Heart right ventricle (tissue), 16 donors: ENCODE measurements around the gene ADAM8. TPM values are rescaled to one million over a fixed set of nuclear protein-coding genes. Genes with fewer than 3 reads are reported as not detected.
A peak's percentile ranks its signal among the peaks of the same experiment; 100 is the strongest.

Experiments used
- ATAC-seq, 8 donors: fragments of 200-7000 bp; cut with Tn5 transposase; one replicate each; pipeline ENCODE4 v1.9.1; 2020; ENCODE audit warnings: mild to moderate bottlenecking in 8 of 8, moderate library complexity in 8 of 8, moderate number of reproducible peaks in 1 of 8
- DNase-seq, 2 donors: peaks; one replicate each; pipeline ENCODE4 v3.0.0-alpha.2; 2020
- H3K27ac ChIP-seq, 10 donors: fragments of 200-600 bp; sonication (generic) in 2 of 10; one replicate each; pipeline versions ENCODE4 v1.5.0 to v1.8.0; 2020 to 2022; ENCODE audit warnings: mild to moderate bottlenecking in 3 of 10
- H3K27me3 ChIP-seq, 7 donors: fragments of 200-600 bp; one replicate each; pipeline ENCODE4 v1.8.0; 2021 to 2022; ENCODE audit warnings: mild to moderate bottlenecking in 2 of 7
- H3K36me3 ChIP-seq, 9 donors: fragments of 200-600 bp; sonication (generic) in 1 of 9; one replicate each; pipeline versions ENCODE4 v1.5.0 to v1.8.0; 2020 to 2022; ENCODE audit warnings: mild to moderate bottlenecking in 2 of 9
- H3K4me1 ChIP-seq, 9 donors: fragments of 200-600 bp; sonication (generic) in 1 of 9; one replicate each; pipeline versions ENCODE4 v1.5.0 to v1.8.0; 2020 to 2022; ENCODE audit warnings: mild to moderate bottlenecking in 4 of 9
- H3K4me3 ChIP-seq, 10 donors: fragments of 200-600 bp; sonication (generic) in 2 of 10; one replicate each; pipeline versions ENCODE4 v1.5.0 to v1.8.0; 2020 to 2022; ENCODE audit warnings: mild to moderate bottlenecking in 7 of 10, moderate library complexity in 2 of 10
- H3K9me3 ChIP-seq, 11 donors: fragments of 200-600 bp in 10 of 11; sonication (generic) in 2 of 11; one replicate each; pipeline versions ENCODE4 v1.5.0 to v1.8.0; 2013 to 2022; ENCODE audit warnings: mild to moderate bottlenecking in 2 of 11, control low read depth in 1 of 11, moderate library complexity in 1 of 11
- WGBS, 2 donors: extraction: QIAGEN DNeasy Blood & Tissue Kit; methylation state at CpG; one replicate each; pipeline ENCODE4 v1.1.7; 2013; ENCODE audit warnings: inconsistent platforms in 1 of 2; 5-methylcytosine and 5-hydroxymethylcytosine counted together
- intact Hi-C, 10 donors: fragments of 100-400 bp; cut with DNase I; formaldehyde crosslinking; loops; one replicate each; pipeline versions ENCODE4 v1.11.1 to v1.14.2; 2022
- polyA plus RNA-seq, 2 donors: library from polyadenylated mRNA; stranded (reverse); fragments of 200-250 nt; gene quantifications; one replicate each; pipeline ENCODE4 v1.2.3, GENCODE V29; 2013
- total RNA-seq, 10 donors: library from RNA; stranded (reverse); fragmentation: NEBNext Ultra II Directional in 3 of 10; extraction: Animal tissue kit (Norgen Biotek cat#: 25700) in 3 of 10; gene quantifications; one replicate each; pipeline versions ENCODE4 v1.2.1 to v1.2.4, GENCODE V29; 2021 to 2023
- TF ChIP-seq, protein P1 (sequence below), 9 donors: fragments of 200-600 bp; sonication (generic) in 2 of 9; IDR thresholded peaks; one replicate each; pipeline versions ENCODE4 v1.5.0 to v1.8.0; 2021 to 2022; ENCODE audit warnings: antibody characterized with exemption in 9 of 9, mild to moderate bottlenecking in 5 of 9, moderate library complexity in 1 of 9
- donor health status: Arrhythmogenic right ventricular cardiomyopathy.
- donor health status: ischemic (EF 13 %, LVEDD 7.1; RV severe dilation, severe dysfunction).
- donor health status: healthy with polysubstance abuse.
- donor health status: DM: no; HTN: yes; CAD: no.
- donor health status: DM: no; HTN: no; CAD: no.
- donor health status: ischemic (EF 25% LVEDD 6.9; RV normal size, moderate dysfunction).
- donor health status: ischemic (EF 25% LVEDD 5.7; RV mildly dilated, moderate dysfunction).
- donor health status: healthy.
- donor health status: DM: yes; HTN: yes; CAD: no.
- donor health status: Ischemic cardiomyopathy.
- donor health status: ischemic (EF 35%, LVEDD 5.7; RV mildly dilated, moderate dysfunction).
- donor health status: nonischemic (EF 11% LVEDD 7.7; RV severe dilation, severe dysfunction).
- donor health status: DM: yes; HTN: yes; CAD: no.
- donor health status: PGD.
- donor health status: ischemic (EF 29% LVEDD 5.4; RV normal size, mild dysfunction).
- donor health status: nonischemic (EF 23%, LVEDD 6.1; RV moderate dilation, normal function).

The ADAM8 gene
- total and polyA plus RNA-seq, 12 donors, result 0.88 to 6.5 (median 1.6) TPM

- ATAC-seq (no peak), DNase-seq (no peak)
- Histone ChIP-seq H3K9me3 (no peaks in the 10 kb centered on the region), H3K27ac (no peak overlapping the region), H3K4me1 (peaks cover 0 to 26% (median 11%) of the 10 kb centered on the region in 9 donors), H3K4me3 (no peak overlapping the region), H3K27me3 (peaks cover 34 to 97% (median 92%) of the 10 kb centered on the region in 7 donors), H3K36me3 (no peaks in the 10 kb centered on the region)
- WGBS, 2 donors, result 32 to 45% methylated on average over 11 of the region's 11 CpGs
- TF ChIP-seq, protein P1, sequence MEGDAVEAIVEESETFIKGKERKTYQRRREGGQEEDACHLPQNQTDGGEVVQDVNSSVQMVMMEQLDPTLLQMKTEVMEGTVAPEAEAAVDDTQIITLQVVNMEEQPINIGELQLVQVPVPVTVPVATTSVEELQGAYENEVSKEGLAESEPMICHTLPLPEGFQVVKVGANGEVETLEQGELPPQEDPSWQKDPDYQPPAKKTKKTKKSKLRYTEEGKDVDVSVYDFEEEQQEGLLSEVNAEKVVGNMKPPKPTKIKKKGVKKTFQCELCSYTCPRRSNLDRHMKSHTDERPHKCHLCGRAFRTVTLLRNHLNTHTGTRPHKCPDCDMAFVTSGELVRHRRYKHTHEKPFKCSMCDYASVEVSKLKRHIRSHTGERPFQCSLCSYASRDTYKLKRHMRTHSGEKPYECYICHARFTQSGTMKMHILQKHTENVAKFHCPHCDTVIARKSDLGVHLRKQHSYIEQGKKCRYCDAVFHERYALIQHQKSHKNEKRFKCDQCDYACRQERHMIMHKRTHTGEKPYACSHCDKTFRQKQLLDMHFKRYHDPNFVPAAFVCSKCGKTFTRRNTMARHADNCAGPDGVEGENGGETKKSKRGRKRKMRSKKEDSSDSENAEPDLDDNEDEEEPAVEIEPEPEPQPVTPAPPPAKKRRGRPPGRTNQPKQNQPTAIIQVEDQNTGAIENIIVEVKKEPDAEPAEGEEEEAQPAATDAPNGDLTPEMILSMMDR (IDR thresholded peaks at IDR 0.05), result no peak
- intact Hi-C loops, result no loop called here
Observed at GRCh38 chr10:133231946-133232574, 44.6 kb downstream of the ADAM8 start.

DNA sequence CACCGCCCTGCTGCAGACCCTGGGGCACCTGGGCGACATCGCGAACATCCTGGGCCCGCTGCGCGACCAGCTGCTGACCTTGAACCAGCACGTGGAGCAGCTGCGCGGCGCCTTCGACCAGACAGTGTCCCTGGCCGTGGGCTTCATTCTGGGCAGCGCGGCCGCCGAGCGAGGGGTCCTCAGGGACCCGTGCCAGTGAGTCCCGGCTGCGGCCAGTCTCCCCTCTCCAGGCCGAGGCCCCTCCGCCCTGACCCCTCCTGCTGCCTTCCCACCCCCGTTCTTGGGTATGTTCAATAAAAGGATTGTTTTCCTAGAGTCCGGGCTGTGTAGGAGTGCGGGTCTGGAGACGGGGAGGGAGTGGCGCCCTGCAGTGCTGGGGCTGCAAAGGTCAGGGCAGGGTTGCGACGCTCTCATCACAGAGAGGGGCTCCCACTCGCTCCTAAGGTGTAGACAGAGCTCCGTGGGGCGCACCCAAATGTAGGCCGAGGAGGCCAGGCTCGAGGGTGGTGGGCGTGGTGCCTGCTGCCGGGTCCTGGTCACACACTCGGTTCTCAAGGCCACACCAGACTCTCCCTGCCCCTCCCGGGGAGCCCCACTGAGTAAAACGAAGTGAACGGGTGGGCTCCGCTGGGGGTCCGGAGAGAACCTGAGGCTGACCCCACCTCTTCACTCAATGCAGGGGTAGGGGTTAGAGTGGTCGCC lies 45.3 kb downstream of the ADAM8 start:
- ATAC-seq (no peak), DNase-seq (no peak)
- Histone ChIP-seq H3K4me3 (no peak overlapping the region), H3K4me1 (peaks cover 0 to 20% (median 4%) of the 10 kb centered on the region in 9 donors), H3K9me3 (no peaks in the 10 kb centered on the region), H3K36me3 (no peaks in the 10 kb centered on the region), H3K27me3 (peaks cover 27 to 97% (median 92%) of the 10 kb centered on the region in 7 donors), H3K27ac (no peak overlapping the region)
- WGBS, 2 donors, result 19 to 23% methylated on average over 44 of the region's 44 CpGs
- intact Hi-C loops, result no loop called here
- TF ChIP-seq, protein P1 (IDR thresholded peaks at IDR 0.05), result no peak

- TF ChIP-seq, protein P1 (IDR thresholded peaks at IDR 0.05), result no peak
- peaks cover 0 to 12% (median 3%) of the 10 kb centered on the region in 9 donors for H3K4me1 ChIP-seq
- no peaks in the 10 kb centered on the region for H3K9me3 ChIP-seq
- no peaks in the 10 kb centered on the region for H3K36me3 ChIP-seq
- intact Hi-C loops, result no loop called here
- peak overlapping the region in 1 of 10 donors; percentile 12 for H3K4me3 ChIP-seq
- 1% methylated on average over 70 to 121 of the region's 122 CpGs for WGBS, 2 donors
- peaks cover 19 to 97% (median 92%) of the 10 kb centered on the region in 7 donors for H3K27me3 ChIP-seq
- DNase-seq, result peak in 1 of 2 donors; percentile 38
- no peak for ATAC-seq
- H3K27ac ChIP-seq, result no peak overlapping the region
Observed at GRCh38 chr10:133230387-133231195, 46.1 kb downstream of the ADAM8 start.

DNA sequence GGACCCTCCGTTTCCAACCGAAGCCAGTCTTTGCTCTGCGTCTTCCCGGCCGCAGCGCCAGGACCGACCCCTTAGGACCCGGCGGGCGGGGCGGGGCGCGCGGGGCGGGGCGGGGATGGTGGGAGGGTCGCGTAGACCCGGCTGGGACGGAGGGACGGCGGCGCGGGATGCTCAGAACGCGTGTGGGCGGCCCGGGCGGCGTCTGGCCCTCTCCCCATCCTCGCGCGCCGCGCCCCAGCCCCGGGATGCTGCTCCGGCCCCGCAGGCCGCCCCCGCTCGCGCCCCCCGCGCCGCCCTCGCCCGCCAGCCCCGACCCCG lies 46.7 kb downstream of the ADAM8 start, which contains the start of gene UTF1:
Gene UTF1, plus strand, starts transcription at position 174 of the 318 bp plus-strand sequence. Its CDS starts 72 bp downstream, at position 246.
- ATAC-seq (no peak), DNase-seq (no peak)
- TF ChIP-seq, protein P1 (IDR thresholded peaks at IDR 0.05), result no peak
- H3K4me3 ChIP-seq, result peak within 1 kb of the TSS in 1 of 10 donors; percentile 12
- H3K9me3 ChIP-seq, result no peaks in the 10 kb centered on the region
- H3K4me1 ChIP-seq, result peaks cover 0 to 7% (median 0%) of the 10 kb centered on the region in 9 donors
- H3K27me3 ChIP-seq, result peaks cover 14 to 97% (median 92%) of the 10 kb centered on the region in 7 donors
- 1 to 2% methylated on average over 28 to 48 of the region's 49 CpGs for WGBS, 2 donors
- H3K27ac ChIP-seq, result no peak within 1 kb of the TSS
- intact Hi-C loops, result no loop called here
- no peaks in the 10 kb centered on the region for H3K36me3 ChIP-seq
